Stimulated activated naive CD8-positive, alpha-beta T cell treated with anti-CD3 and anti-CD28 coated beads, Interleukin-15, Interleukin-2, amounts not matched to agents 100 U/mL and 50 U/mL, for 24 hours (primary cell): ENCODE measurements around the gene RAD51AP2.
"Not testable (repeated sequence)": the region's sequence is repeated elsewhere in the genome, so short reads cannot be mapped to it uniquely, and the experiment has no call there.

Source experiments
- ATAC-seq: fragments of 150-1000 bp; cut with Tn5 transposase; one replicate; pipeline ENCODE4 v1.10.0; 2021
- DNase-seq: peaks from one replicate; pipeline ENCODE4 v3.0.0; 2021

Gene RAD51AP2

DNA sequence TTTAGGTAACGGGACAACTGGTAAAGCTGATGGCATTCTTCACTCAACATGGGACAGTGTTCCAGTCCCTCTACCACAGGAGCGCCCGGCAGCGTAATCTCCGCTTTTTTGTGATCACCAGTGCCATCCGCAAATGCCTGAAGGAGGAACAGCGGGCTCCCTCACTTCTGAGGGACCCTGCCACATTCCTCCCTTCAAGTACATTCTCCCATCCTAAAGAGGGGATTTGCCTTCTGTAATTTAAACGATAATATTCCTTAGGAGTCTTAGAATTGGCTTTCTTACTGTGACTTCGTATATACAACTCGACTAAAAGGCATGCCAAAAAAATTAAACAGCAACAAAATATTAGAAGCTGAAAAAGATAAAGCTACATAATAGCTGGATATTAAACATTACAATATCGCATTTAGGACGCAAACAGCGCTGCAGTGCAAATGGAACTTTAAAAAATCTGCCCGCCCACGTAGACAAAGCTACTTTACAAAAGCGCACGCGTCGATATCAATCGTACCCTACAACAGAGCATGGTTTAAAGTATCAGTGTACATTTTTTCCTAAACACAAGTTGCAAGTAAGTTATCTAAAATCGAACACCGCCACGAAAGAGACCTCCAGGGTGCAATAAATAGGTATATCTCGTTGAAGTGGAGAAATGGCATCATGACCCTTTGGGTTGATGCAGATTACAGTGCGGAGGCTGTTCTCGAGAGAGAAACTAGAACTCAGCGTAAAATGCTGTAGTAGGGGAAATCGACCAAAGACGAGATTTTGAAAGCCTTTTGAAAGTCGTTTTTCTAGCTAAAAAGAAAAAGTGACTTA is 20.0 kb upstream of the RAD51AP2 start:
- no peak for DNase-seq
- ATAC-seq: no peak

DNA sequence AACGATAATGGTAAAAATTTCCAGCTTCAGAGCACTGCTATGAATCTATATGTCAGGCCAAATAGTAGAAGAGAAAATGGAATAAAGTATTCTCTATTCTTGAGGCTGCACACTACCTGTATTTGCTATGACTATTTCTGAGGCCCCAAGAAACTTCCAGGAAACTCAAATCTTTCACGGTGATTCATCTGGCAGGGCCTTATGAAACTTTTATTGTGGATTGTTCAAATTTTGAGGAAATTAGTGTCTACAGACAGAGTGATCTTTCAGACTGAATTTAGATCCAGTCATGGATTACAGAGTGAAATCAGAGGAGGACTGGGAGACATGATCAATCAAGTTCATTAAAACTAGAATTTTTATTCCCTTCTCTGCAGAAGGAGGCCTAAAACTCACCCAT is 18.2 kb upstream of the RAD51AP2 start:
- no peak for ATAC-seq
- DNase-seq: no peak

DNA sequence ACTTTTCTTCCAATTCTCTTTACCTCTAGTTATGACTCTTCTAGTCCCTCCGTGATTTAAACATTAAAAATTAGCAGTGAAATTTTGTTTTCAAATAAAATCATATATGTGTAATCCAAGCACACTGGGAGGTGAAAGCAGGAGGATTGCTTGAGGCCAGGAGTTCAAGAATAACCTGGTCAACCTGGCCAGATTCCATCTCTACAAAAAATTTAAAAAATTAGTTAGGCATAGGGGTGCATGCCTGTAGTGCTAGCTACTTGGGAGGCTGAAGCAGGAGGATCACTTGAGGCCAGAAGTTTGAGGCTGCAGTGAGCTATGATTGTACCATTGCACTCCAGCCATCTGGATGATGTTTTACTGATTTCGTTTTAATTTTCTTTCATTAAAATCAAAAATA is 15.3 kb upstream of the RAD51AP2 start:
- ATAC-seq: no peak
- no peak for DNase-seq

DNA sequence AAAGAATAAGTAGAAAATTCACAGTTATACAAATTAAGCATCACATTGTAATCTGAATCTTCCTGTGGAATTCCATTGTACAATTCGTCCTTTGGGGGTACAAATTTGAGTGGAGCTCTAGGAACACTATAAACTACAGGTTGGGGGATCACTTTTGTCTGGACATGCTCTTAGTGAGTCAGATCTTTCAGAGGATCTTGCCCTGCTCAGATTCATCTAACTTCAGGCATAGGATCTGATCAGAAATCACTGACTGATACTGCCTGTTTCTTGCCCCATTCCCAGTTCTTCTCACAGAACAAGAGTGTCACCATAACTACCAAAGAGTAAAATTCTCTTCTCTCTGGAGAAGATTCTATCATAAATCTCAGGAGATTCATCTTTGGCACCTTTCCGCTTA is 11.5 kb upstream of the RAD51AP2 start:
- ATAC-seq (no peak), DNase-seq (no peak)

DNA sequence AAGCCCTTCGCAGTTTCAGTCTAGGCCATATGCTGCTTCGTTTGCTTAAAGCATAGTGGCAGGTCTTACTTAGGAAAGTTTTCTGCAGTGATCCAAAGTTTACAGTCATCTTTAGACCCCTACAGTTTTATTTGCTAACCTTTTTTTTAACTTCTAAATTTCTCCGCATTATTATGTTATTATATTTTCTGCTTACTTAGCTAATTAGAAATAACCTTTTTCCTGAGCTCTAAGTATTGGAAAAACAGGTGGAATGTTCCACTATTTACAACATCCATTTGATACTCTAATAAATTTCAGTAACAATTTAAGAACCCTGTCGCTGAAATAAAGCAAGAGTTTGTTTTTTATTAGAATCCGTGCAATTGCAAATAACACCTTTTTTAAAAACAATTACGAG is 4.1 kb upstream of the RAD51AP2 start:
- ATAC-seq: no peak
- no peak for DNase-seq

DNA sequence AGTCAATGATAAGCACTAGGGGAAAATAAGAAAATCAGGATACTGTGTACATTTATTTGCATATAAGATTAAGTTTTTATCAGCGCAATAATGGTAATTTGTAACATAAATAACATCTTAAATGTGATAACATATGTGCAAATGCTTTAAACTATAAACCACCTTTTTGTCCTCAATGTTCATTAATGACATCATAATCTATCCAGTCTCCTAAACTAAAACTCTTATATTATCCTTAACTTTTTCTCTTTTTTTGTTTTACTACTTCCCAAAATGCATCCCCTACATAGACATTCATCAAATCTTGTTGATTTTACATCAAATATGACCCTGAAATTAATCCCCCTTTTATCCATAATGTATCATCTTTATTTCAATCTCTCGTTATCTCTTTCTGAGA is 3.4 kb upstream of the RAD51AP2 start:
- DNase-seq (no peak), ATAC-seq (no peak)

DNA sequence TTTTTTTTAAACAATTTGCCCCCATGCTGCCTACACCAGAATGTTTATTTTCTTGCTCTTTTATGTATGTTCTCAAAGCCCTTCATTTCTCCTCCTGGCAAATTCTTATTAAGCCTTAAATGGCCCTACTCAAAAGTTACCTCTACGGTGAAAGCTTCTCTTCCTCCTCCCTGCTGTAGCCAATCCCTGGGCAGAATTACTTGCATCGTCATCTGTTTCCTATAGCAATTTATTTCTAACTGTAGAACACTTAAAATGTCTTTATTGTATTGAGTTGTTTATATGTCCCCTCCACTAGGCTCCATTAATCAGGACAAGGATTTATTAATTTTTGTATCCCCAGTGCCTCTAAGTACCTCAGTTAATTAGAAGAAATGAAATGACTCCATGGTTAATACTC is 2.5 kb upstream of the RAD51AP2 start:
- no peak for ATAC-seq

DNA sequence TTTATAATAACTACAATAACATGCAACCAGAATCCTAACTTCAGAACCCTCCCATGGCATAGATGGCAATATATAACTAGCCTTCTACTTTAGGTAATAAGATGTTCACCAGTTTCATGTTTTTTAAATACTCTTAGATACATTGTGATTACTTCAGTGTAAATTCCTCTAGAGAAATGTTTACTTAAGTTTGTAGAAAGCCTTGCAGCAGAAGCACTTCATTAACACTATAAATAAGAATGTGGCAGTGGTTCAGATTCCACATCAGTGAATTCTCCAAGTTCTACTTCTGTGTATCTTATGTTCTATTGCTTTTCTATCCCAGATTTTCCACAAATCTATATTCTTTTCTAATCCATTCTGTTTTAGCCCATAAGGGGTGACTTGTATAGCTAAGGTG is 1.2 kb upstream of the RAD51AP2 start:
- DNase-seq (no peak), ATAC-seq (no peak)

More for the DNA sequence above, 2.5 kb upstream of the RAD51AP2 start:
- no peak for DNase-seq

DNA sequence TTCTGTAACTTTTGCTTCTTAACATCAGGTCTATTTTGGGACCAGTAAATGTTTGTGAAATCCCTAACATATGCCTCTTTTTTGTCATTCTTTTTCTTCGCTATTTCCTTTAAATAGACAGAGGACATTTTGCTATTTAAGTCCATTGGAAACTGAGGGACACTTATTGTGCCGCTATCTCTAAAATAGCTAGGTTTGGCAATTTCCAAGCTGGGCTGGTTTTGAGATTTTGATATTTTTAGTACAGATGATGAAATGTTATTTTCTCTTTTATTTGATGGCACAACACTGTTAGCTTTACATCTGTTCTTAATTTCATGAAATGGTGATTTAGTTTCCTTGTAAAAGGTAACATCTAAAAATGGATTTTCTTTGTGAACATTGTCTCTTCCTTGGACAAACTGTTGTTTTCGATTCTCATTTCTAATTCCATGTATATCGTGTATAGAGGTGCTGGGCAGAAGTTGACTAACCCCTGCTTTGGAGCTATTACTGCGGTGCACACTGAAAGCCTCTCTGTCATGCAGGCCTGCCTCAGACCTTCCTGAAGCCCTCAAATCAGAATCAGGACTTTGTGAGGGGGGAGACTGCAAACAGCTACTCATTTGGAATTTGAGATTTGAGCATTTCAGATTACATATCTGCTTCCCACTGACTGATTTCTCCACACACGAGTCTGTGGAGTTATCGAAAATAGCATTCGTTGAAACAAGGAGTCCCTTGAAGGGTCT is 594 bp downstream of the RAD51AP2 start:
- ATAC-seq (no peak), DNase-seq (no peak)

DNA sequence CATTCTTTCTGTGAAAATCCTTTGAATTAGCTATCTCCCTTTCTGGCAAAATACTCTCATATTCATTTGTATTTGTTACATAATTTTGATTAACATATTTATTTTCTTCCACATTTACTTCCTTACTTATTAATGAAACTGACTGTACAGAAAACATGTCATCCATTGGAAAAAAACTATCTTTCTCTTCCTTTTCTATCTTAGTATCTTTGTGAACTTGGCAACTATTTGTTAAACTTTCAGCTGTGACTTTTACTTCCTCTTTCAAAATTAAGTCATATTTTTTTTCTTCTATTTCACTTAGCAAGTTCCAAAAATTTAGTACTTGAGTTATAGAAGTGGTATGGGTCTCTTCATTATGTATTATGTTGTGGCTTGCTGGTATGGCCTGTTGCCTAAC is 2.6 kb downstream of the RAD51AP2 start:
- DNase-seq (no peak), ATAC-seq (no peak)

DNA sequence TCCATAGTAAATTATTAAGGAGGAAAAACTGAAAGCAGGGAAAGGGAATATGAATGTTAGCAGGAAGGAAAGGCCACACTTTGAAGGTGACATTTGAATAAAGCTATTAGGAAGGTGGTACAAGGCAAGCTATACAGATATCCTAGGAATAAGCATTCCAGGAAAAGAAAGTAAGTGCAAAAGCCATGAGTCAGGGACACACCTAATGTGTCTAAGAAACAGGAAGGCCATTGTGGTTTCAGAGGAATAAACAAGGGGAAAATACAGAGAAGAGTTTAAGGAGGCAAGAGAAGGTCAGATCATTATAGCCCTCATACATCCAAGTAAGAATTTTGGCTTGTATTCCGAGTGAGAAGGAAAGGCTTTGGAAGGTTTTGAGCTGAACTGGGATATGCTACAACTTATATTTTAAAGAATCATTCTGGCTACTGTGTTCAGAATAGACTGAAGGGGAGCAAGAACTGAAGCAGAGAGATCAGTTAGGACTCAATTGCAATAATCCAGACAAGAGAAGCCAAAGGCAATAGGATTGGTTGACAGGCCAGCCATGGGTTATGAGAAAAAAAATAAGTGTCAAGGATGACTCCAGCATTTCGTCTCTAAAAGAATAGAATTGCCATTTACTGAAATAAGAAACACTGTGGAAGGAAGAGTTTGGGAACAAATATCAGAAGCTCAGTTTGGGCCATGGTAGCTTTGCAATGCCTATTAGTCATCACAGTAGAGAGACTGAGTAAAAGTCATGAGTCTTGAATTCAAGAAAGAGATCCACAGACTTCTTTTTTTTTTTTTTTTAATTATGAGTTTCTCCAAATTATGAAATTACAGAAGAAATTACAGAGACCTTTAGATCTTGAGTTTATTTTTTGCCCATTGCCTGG is 11.3 kb downstream of the RAD51AP2 start:
- ATAC-seq (no peak), DNase-seq (no peak)

DNA sequence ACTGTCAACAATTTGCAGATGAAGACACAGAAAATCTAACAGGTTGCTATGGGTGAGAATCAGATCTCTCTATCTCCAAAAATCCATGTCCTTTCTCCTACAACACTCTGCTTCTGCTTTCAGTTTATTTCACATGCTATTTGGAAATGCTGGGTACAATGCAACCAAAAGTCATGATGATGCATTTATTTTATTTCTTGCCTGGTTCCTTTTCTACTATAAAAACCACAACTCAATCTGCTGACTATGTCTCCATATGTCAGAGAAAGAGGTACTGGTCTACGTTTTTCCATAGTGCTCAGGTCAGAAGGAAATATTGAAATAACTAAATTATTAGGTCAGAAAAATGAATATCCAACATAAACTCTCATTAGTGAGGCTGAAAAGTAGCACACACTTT is 20.5 kb downstream of the RAD51AP2 start:
- ATAC-seq (no peak), DNase-seq (no peak)

DNA sequence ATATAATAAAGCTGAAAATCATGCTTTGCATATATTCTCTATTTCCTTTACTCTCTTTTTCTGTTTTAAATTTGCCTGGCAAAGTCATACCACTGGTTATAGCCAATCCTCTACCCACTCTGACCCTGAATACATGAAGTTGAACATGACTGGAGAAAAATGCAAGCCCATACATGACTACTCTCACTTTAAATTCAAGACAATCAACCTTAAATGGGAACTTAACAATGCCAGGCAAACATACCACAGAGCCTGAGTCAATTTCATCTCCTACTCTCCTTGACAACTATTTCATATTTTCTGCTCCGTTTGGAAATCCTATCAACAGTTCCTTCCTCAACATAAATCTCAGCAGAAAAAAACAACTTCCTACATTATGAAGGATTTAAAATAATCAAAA is 22.6 kb downstream of the RAD51AP2 start:
- DNase-seq: no peak
- no peak for ATAC-seq

DNA sequence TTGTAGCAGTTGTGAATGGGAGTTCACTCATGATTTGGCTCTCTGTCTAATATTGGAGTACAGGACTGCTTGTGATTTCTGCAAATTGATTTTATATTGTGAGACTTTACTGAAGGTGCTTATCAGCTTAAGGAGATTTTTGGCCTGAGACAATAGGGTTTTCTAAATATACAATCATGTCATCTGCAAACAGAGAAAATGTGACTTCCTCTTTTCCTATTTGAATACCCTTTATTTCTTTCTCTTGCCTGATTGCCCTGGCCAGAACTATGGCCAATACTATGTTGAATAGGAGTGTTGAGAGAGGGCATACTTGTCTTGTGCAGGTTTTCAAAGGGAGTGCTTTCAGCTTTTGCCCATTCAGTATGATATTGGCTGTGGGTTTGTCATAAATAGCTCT is 28.1 kb downstream of the RAD51AP2 start:
- not testable (repeated sequence) for ATAC-seq, DNase-seq

DNA sequence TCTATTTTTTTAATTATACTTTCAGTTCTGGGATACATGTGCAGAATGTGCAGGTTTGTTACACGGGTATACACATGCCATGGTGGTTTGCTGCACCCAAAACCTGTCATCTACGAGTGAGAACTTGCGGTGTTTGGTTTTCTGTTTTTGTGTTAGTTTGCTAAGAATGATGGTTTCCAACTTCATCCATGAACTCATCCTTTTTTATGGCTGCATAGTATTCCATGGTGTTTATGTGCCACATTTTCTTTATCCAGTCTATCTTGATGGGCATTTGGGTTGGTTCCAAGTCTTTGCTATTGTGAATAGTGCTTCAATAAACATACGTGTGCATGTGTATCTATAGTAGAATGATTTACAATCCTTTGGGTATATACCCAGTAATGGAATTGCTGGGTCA is 29.6 kb downstream of the RAD51AP2 start:
- not testable (repeated sequence) for ATAC-seq, DNase-seq

DNA sequence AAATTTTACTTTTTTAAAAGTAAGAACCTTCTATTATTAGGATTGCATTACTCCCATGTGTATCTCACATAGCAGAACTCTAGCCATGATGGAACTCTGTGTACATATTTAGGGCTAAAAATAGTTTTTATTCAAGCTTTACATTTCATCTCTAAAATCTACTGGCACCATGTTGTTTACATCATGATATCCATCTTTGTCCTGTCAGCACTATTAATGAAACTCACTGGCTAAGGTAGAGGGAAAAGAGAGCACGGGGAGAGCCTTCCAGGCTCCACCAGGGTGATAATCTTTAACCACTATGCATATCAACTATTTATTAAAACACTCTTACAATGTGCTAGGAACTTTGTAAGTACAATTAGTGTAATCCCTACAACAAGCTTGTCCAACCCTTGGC is 34.7 kb downstream of the RAD51AP2 start:
- DNase-seq (no peak), ATAC-seq (no peak)

DNA sequence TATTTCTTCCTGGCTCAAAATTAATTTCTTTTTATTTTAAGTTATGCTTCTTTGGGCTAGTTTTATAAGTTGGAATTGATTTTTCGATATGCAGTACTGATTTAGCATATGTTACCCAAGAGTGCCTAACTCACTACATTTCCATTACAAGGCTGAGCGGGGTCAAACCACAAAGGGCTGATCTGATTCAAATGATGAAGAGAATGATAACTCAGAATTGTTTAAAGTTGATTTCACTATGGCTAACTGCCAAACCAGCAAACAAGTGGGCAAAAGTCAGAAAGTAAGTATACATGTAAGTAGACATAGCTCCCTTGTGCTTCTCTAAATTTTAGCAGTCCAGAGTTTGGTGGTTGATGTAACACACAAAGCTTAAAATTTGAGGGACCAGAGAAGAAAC is 35.6 kb downstream of the RAD51AP2 start:
- no peak for DNase-seq
- ATAC-seq: no peak

DNA sequence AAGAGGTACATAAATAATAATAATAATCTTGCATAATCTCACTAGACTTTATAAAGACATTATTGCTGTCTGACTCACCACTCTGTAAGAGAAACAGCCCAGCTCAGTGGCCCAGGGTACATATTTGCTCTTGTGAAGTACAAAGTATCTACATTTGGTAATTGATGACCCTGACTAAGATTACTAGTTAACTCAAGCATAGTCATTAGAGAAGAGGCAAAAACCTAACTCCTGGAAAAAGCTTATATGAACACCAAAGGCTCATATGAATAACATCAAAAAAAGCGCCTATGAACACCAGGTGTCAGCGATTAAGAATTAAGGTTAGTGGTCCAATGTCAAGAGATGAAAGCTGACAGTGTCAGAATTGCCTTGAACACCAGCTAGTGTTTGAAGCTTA is 38.4 kb downstream of the RAD51AP2 start:
- DNase-seq (no peak), ATAC-seq (no peak)

DNA sequence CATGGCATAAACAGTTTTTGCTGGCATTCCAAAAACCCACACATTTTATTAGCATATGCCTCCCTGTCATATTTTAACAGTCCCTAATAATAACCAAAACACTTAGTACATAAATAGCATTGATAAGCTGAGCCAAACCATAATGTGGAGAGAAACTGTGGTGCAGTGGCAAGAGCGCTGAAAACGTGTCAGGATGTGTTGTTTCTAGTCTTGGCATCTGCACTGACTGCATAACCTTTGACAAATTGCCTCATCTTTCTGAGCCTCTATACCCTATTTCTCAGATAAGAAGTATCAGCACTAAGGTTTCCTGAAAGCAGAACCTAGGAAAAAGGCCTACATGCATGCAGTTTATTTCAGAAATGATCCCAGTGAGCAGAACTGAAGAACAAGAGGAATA is 41.4 kb downstream of the RAD51AP2 start:
- DNase-seq (no peak), ATAC-seq (no peak)

DNA sequence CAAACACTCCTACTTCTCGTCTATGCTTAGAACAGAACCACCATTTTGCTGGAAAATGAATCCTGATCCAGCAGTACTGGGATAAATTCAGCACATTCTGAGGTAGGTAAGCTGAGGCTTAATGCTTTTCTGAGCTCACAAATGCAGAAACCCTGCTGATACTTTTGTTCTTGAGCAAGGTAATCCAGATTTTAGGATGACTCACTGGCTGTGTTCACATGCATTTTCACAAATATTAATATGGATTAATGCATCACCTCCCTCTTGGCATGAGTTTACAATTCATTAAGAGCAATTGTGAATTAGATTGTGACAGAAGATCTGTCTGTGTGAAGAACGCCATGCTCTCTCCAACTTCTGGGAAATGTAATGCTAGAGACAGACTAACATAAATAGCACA is 42.2 kb downstream of the RAD51AP2 start:
- ATAC-seq: no peak
- no peak for DNase-seq

DNA sequence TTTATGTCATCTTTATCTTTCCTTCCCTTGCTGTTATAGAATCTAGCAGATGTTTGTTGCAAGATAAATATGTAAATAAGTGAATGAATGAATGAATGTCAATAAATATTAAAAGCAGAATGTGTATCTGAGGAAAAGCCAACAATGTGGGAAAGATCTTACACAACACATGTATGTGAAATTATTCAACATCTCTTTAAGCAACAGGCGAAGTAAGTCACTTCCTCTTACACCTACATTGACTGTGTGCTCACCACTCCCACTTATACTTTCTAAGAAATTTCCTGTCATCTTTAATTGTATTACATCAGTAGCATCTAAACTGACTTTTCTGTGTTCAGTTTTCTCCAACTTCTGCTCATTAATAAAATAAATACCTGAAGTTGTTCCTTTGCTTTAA is 43.0 kb downstream of the RAD51AP2 start:
- DNase-seq (no peak), ATAC-seq (no peak)

DNA sequence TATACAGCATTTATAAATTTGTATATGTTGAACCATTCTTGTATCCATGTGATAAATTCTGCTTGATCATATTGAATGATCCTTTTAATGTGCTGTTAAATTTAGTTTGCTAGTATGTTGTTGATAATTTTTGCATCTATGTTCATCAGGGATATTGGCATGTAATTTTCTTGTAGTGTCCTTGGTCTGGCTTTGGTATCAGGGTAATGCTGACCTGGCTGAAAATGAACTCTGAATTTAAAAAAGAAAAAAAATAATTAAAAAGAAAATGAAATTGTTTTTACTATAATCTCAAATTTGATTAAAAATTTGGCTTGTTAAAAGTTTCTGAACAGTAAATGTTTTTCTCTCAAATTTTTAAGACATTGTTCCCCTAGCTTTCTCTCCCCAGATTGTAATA is 46.3 kb downstream of the RAD51AP2 start:
- ATAC-seq: no peak
- DNase-seq: no peak
